Activated naive CD4-positive, alpha-beta T cell (primary cell): ENCODE results near the gene DNM2.
"Not testable (repeated sequence)": the region's sequence is repeated elsewhere in the genome, so short reads cannot be mapped to it uniquely, and the experiment has no call there.

Source experiments
- DNase-seq, 4 experiments: peaks; one replicate each; lab custom pipeline; 2025; lab: John Stamatoyannopoulos, UW

Gene DNM2

GRCh38 chr19:10817291-10818038 lies 99.6 kb downstream of the DNM2 start:
- DNase-seq: no peak

GRCh38 chr19:10818301-10819123 lies 100.6 kb downstream of the DNM2 start:
- DNase-seq: no peak

DNA sequence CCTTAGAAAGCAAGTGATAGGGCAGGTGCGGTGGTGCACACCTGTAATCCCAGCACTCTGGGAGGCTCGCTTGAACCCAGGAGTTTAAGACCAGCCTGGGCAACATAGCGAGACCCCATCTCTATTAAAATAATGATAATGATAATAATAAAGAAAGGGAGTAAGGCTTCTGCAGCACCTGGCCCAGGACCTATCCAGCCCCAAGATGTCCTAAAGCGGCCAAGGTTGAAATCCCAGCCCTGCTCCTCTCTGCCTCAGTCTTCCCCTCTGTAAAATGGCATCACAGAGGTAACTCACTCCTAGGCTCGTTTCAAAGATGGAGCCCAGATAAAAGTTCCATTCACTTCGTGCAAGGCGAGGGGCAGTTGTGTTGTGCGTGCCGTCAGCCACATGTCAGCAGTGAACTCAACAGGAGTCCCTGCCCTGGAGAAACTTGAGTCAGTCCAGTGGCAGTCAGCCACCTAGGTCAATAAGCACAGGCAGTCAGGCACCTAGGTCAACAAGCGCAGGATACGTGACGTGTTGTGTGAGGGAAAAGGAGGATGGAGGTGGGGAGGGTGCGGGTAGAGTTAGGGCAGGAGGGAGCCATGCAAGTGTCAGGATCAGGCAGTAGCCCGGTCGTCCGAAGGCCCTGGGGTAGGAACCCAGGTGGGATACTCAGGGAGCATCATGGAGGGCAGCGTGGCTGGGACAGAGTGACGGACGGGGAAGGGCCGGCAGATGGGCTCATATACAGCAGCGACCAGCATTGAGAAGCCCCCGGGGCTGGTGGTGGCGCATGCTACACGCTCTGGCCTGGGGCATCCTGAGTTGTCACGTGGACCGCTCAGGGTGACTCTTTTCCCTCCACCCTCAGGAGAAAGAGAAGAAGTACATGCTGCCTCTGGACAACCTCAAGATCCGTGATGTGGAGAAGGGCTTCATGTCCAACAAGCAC lies 101.5 kb downstream of the DNM2 start:
- DNase-seq: no peak

DNA sequence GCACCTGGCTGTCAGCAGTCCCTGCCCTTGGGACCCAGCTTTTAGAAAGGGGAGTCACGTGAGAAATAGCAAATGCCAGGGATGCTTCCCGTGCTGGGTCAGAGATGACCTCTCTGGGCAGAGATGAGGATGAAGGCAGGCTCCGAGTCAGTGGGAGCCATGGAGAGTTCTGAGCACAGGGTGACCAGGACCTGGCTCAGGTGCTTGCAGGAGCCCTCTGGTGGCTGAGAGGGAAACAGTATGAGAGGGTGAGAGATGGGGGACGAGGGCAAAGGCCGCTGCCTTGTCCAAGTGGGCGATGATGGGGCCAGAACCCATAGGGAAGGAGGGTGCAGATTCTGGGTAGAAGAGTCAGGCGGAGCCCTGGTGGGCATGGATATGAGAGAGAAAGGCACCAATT lies 102.3 kb downstream of the DNM2 start:
- DNase-seq: no peak

- no peak for DNase-seq
Measured at GRCh38 chr19:10823690-10824089, 105.8 kb downstream of the DNM2 start.

- DNase-seq: no peak
Measured at GRCh38 chr19:10826231-10826630, 108.4 kb downstream of the DNM2 start.

DNA sequence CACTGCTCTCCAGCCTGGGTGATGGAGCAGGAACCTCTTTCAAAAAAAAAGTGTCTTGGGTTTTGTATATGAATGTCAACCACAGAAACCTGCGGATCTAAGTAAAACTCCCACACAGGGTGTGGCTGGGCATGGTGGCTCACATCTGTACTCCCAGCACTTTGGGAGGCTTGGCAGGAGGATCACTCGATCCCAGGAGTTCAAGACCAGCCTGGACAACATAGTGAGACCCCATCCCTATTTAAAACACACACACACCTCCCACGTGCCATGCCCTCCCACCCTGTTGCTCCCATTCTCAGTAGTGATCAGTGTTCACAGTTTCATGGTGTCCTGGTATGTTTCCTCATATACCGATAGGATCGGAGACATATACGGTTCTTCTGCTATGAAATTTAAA lies 109.0 kb downstream of the DNM2 start:
- DNase-seq: no peak

- DNase-seq: no peak
Measured at GRCh38 chr19:10828981-10829821, 111.3 kb downstream of the DNM2 start.

DNA sequence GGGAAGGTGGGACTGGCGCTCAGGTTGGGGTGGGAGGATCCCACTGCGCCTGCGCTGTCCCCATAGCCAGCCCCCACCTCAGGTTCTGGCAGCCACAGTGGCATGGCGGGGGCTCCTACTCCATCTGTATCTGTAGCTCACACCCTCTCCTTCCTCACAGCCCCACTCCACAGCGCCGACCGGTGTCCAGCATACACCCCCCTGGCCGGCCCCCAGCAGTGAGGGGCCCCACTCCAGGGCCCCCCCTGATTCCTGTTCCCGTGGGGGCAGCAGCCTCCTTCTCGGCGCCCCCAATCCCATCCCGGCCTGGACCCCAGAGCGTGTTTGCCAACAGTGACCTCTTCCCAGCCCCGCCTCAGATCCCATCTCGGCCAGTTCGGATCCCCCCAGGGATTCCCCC lies 112.1 kb downstream of the DNM2 start:
- no peak for DNase-seq

DNA sequence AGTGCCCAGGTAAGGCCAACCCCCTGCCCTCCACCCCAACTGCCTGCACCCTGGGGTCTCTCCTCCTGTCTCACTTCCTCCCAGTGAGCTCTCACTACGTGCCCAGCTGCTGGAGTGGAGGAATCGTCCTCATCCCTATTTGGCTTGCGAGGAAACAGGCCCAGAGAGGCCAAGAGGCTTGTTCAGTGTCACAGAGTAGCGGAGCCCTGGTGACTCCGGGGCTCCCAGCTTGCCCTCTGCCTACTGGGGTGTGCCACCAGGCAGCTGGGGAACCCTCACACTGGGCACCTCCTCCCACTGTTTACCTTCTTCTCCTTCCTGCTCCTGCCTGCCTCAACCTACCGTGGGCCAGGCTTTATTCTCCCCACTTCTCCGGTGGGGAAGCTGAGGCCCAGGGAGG lies 112.5 kb downstream of the DNM2 start:
- DNase-seq: no peak

DNA sequence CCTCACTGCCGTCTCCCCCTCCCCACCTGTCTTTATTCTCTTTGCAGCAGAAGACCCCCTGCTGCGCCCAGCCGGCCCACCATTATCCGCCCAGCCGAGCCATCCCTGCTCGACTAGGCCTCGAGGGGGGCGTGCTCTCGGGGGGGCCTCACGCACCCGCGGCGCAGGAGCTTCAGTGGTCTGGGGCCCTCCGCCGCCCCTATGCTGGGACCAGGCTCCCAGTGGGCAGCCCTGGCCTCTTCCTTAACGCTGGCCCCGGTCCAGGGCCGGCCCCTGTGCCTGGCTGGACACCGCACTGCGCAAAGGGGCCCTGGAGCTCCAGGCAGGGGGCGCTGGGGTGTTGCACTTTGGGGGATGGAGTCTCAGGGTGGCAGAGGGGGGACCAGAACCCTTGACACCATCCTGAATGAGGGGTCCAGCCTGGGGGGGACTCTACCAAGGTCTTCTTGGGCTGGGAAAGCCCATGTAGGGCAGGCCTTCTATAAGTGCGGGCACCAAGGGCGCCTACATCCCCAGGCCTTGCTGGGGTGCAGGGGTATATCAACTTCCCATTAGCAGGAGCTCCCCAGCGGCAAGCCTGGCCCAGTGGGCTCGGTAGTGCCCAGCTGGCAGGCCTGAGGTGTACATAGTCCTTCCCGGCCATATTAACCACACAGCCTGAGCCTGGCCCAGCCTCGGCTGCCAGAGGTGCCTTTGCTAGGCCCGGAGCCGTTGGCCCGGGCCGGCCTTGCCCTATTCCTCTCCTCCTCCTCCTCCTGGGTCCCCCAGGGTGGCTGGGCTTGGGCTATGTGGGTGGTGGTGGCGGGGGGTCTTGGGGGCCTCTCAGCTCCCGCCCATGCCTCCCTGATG lies 113.3 kb downstream of the DNM2 start:
- no peak for DNase-seq

GRCh38 chr19:10831987-10832938 lies 114.4 kb downstream of the DNM2 start:
- no peak for DNase-seq

DNA sequence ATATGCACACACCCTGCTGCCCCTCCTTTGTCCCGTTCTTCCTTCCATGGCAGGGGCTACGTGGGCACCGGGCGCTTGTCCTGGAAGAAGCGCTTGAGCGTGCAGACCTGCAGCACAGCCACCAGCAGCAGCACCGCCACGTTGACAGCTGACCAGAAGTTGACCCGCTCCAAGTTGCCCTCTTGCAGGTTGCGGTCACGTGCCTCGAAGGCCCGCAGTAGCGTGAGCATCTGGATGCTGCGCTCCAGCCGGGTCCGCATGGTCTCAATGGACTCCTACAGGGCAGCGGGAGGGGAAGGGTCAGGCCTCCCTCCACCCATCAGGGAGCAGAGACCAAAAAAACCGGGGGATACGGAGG lies 115.0 kb downstream of the DNM2 start:
- no peak for DNase-seq

DNA sequence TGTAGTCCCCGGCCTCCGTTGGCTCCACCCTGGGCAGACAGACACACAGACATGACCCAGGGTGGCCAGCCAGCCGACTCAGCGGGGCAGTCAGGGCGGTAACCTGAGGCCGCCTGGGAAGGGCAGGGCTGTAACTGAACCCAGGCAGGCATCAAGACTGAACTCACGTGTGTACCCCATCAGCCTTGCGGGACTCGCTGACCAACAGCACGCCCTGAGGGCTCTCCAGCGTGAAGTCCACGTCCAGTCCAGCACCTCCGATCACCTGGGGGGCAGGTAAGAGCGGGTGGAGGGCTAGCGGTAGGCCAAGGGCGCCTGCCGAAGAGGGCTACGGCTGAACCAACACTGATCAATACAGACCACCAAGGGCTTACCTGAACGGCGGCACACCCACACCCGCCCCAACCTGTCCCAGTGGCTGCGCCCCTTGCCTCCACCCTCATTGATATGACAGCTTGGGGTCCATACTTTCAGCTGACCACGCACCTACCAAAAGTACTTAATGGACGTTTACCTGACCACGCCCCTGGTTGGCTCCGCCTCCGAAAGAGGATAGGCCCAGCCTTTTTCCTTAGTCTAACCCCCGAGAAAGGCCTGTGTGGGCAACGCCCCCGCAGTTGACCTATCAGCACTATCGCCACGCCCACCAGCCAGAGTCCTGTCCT lies 117.3 kb downstream of the DNM2 start:
- DNase-seq: no peak

DNA sequence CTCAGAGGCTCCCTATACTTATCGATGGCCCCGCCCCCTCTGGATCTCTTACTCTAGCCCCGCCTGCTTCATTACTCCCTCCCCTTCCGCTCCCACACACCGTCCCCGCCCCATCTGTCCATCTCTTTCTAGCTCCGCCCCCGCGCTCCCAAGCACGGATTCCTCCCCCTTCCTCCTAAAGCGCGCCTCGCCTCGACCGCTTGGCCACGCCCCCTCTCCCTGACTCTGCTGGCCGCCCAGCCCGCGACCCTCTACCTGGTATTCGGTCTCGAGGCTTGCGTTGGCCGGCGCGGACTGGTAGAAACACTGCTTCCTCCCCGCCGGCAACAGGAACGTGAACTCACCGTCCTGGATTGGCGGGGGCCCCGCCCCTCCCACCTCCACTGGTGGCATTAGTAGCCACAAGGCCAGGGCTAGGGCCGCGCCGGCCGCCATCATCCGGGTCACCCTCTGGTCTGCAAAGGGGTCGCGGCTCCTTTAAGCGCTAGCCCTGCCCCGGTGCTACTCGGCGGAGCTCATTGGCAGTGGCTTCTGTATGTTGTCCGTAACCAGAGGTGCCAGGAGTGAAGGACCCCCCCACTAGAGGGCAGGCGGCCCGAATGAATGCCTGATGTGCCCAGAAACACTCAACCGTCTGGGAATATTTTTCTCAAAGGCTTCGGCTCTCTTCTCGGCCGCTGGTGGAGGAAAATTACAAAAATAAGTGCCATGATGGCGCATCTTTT lies 118.0 kb downstream of the DNM2 start, which contains the start of gene TMED1:
TSS of gene TMED1 (minus strand) at position 459 of the 725 bp plus-strand sequence. CDS start at position 438, 21 bp downstream.
- peak; percentile 75 to 84 (median 80) for DNase-seq

DNA sequence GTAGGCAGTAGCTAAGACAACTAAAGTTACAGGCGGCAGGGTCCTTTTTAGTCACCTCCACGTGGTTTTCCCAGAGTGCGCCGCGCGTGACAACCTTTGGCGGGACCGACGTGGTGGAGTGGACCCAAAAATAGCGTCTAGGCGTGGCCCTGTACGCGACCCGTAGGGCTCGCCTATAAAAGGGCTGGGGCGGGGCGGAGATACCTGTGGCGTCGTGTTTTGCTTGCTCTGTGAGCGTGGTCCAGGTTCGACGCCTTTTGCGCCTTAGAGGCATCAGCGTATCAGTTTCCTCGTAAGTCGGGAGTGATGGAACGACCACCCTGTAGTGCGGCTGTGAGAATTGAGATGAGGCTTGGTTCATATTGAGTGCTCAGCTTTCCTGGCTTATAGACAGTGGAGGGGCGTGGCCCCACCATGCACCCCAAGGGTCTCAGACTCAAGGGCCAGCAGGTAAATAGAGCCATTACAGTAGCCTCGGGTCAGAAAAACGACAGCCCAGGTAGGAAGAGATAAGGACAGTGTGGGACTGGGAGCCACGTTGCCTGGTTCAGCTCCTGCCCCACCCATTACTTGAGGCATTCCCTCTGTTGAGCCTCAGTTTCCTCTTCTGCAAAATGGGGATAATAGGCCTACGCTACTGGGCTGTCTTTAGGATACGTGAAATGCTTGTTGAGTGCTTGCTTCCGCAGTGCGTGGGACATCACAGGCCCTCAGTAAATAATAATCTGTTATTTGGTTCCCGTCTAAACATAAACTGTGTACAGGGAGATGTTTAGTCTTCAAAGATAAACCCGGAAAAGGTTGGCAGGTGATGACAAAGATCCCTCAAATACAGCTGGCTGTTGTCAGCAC lies 118.8 kb downstream of the DNM2 start:
- peak; percentile 73 to 79 (median 76) for DNase-seq

DNA sequence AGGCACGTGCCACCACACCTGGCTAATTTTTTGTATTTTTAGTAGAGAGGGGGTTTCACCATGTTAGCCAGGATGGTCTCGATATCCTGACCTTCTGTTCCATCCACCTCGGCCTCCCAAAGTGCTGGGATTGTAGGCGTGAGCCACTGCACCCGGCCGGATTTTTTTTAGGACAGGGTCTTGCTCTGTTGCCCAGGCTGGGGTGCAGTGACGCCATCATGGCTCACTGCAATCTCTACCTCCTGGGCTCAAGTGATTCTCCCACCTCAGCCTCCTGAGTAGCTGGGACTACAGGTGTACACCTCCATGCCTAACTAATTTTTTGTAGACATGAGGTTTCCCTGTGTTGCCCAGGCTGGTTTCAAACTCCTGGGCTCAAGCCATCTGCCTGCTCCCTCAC lies 119.8 kb downstream of the DNM2 start:
- DNase-seq: not testable (repeated sequence)
